Stimulated activated CD8-positive, alpha-beta memory T cell treated with anti-CD3 and anti-CD28 coated beads, Interleukin-2, amount 100 ng/mL, for 48 hours (primary cell): ENCODE data around the gene NOL8.

Experiments used
- DNase-seq, 2 donors: peaks; one replicate each; pipeline ENCODE4 v3.0.0-alpha.2; 2020; ENCODE audit warnings: low read depth in 2 of 2

Gene NOL8

DNA sequence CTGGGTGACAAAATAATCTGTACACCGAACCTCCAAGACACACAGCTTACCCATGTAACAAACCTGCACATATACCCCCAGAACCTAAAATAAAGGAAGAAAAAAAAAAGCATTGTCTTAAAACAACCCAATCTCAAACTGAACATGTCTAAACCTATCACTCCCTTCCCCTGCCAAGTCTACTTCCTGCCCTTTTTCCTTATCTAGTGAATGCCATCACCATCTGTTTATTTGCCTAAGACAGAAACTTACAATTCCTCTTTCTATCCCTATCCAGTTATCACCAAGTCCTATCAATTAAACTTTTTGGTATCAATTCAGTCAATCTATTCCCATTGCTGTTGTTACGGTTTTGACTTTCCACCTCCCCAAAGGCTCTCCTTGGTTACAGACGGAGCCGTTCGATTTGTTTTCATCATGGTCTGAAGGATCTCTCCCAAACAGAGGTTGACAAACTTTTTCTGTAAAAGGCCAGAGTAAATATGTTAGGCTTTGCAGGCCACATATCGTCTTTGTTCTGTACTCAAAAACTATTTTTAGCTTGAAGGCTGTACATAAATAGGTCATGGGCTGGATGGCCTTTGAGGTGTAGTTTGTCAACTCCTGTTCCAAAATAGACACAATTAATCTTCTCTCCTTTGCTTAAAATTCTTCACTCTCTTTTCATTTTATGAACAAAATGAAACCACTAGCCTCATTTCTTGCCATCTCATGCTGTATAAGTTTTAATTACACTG lies 12.1 kb downstream of the NOL8 start:
- DNase-seq, result no peak

DNA sequence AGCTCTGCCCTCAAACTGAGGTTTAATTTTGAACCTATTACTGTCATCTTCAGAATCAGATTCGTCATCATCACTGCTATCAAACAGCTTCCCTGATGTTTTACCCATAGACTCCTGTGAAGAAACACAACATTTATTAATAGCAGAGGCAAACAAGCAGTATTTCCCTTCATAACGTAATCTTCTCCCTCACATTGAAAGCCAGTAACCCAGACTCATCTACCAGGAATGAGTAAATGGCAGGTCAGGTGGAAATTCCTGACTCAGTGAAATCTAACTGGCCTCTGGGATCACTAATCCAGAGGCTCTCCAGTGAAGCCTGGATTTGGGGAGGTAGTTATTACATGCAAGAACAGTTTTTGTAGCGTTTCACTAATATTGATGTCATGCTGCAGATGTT lies 14.6 kb downstream of the NOL8 start:
- no peak for DNase-seq

- DNase-seq, result no peak
Observed at GRCh38 chr9:92308893-92309292, 16.3 kb downstream of the NOL8 start.

GRCh38 chr9:92300936-92301335 lies 24.2 kb downstream of the NOL8 start:
- DNase-seq, result no peak

GRCh38 chr9:92299116-92299515 lies 26.0 kb downstream of the NOL8 start:
- no peak for DNase-seq

DNA sequence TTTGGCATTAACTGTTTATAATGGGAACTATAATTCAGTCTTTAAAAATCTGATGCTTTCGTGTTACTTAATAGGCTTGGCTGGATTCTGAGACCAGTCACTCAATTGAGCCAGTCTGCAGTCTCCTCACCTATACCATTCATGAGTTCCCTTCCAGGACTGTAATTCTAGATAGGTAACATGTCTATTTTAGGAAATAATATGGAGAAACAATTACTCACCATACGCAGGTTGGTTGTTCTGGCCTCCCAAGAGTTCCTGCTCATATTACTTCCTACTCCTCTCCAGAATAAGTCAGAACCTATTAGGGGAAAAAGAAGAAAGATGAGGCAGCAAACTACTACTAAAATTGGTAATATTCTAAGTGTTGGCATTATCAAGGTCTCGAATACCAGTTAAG lies 27.1 kb downstream of the NOL8 start:
- no peak for DNase-seq

- DNase-seq, result no peak
Observed at GRCh38 chr9:92297611-92298010, 27.5 kb downstream of the NOL8 start.

DNA sequence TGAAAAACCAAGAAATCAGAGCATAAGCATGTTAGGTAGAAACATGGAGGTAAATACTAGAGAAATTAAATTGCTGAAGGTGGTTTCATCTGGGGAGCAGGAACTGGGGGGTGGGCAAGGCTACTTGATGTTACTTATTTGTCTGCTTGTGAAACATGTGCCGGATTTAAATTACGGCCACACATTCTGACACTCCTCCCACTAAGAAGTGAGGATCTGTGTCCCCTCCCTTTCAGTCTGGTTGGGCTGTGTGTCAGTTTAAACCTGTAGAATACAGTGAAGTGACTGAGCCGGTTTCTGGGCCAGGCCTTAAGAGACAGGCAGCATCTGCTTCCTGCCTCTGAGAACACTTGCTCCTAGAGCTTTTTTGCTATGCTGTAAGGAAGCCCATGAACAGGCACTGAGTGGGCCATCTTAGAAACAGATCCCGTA lies 29.3 kb downstream of the NOL8 start:
- DNase-seq, result no peak

- no peak for DNase-seq
Observed at GRCh38 chr9:92295240-92295790, 29.8 kb downstream of the NOL8 start.

GRCh38 chr9:92294297-92294676 lies 30.9 kb downstream of the NOL8 start:
- no peak for DNase-seq

DNA sequence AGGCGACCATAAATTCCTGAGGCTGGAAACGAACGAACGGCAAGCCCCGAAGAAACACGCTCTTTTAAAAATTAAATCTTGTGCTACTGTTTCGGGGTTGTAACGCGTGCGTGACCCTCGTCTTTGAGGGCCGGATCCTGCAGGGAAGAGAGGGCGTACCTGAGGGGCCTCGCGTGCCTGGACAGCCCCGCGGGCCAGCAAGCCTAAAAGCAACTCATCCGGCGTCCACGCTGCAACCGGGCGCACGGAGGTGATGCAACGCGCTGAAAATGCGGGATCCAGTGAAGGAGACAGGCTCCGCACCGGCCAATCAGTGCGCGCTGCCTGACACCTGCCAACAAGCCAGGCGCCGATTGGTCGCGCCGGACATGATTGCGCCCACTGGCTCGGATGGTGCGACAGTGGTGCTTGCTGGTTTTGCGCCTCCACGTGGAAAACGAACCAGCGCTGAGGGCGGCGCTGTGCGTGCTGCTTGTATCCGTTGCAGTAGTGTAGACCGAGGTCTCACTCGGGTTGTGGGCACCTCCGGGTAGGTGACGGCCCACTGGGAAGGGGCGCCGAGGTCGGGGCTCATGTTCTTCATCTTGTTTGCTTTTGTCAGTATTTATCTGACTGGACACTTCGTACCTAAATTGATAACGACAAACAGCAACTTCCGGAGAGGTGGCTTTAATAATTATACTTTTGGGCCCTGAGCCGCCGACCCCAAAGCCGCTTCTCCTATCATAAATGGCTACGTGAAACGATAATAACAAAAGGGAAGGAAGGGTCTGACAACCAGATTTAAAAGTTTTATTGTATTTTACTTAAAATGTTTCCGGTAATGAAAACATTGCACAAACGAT lies 31.5 kb downstream of the NOL8 start, which contains the start of gene IARS1:
IARS1 (minus strand) TSS at position 246 of the 845 bp plus-strand sequence. CDS start 4,278 bp downstream, outside the sequence.
- peak; percentile 96 to 99 for DNase-seq

GRCh38 chr9:92293075-92293354 lies 32.1 kb downstream of the NOL8 start:
- DNase-seq, result no peak

DNA sequence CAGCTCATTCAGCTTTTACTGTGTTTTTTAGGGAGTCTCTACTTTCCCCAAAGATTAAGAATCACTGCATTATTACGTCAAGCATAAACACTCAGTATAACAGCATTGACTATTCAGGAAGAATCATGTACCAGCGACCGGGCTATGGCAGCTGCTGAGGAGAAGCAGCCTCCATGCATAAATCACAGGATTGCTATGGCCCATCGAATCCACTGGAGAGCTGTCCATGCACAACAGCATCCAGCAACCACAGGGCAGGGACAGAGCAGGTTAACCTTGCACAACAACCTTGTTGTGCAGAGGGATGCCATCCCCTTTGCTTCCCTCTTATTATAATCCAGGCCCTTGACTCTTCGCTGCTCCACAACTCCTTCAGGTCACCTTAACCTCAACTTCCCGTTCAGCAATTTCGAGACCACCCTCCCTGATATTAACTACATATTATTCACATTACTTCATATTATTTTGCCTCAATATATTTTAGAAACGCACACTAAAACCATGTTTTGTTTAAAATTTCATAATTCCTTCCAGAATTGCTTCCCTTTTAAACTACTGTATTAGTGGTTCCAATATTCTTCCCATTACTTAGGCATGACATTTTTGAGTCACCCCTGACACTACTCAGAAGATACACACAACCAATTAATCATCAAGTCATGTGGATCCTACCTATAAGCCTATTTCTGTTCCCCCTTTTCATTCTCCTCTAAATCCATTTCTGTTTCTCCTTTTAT lies 32.6 kb downstream of the NOL8 start:
- DNase-seq, result no peak

DNA sequence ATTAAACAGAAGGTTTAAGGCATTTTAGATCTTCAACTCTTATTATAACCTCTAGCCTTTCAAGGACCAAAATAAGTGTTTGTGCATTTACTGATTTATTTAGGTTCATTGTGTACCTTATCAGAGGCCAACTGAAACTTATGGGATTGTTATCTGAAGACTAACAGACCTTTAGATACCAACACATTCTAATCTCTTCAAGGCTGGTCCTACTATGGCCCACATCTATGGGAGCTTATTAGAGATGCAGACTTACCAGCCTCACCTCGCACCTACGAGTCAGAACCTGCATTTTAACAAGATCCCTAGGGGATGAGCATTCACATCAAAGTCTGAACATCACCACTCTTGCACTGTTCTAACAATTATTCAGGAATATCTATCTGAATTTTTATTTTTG lies 33.6 kb downstream of the NOL8 start:
- no peak for DNase-seq

- DNase-seq, result no peak
Observed at GRCh38 chr9:92290785-92291429, 34.2 kb downstream of the NOL8 start.

- no peak for DNase-seq
Observed at GRCh38 chr9:92289708-92290390, 35.3 kb downstream of the NOL8 start.

GRCh38 chr9:92279302-92279701 lies 45.8 kb downstream of the NOL8 start:
- no peak for DNase-seq

- DNase-seq, result no peak
Observed at GRCh38 chr9:92278110-92278509, 47.0 kb downstream of the NOL8 start.

GRCh38 chr9:92276331-92277032 lies 48.7 kb downstream of the NOL8 start:
- DNase-seq, result no peak

GRCh38 chr9:92275541-92275940 lies 49.6 kb downstream of the NOL8 start:
- no peak for DNase-seq

DNA sequence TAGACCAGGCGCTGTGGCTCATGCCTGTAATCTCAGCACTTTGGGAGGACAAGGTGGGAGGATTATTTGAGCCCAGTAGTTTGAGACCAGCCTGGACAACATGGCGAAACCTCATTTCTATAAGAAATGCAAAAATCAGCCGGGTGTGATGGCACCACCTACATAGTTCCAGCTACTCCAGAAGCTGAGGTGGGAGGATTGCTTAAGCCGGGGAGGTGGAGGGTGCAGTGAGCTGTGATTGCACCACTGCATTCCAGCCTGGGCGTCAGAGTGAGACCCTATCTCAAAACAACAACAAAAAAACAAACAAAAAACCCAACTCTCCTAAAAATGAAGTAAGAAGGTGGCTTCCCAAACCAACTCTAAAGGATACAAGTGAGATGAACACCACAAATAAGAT lies 54.6 kb downstream of the NOL8 start:
- no peak for DNase-seq
